IMR-90 (cell line): ENCODE measurements around the gene FAM151A. TPM values are rescaled to one million over a fixed set of nuclear protein-coding genes. Genes with fewer than 3 reads are reported as not detected.

Source experiments
- ATAC-seq: fragments of 200-7000 bp; cut with Tn5 transposase; 2 replicates; pipeline ENCODE4 v1.9.1; 2020; ENCODE audit warnings: low read depth, mild to moderate bottlenecking, moderate library complexity
- BruUV-seq: library from RNA; stranded (reverse); fragments of 400-500 nt; replicated peaks from 2 replicates; lab custom pipeline; 2021; lab: Mats Ljungman, UMichigan
- CTCF ChIA-PET: fragments of 300-600 bp; formaldehyde crosslinking; extraction: SDS; loops from one replicate; lab custom pipeline; 2021; ENCODE audit warnings: antibody characterized with exemption; lab: Yijun Ruan, JAX
- POLR2A ChIA-PET: fragments of 300-600 bp; sonication (Branson Sonifier 250); formaldehyde crosslinking; loops from one replicate; lab custom pipeline; 2022; ENCODE audit warnings: antibody characterized with exemption; ENCODE audit not compliant: unreplicated experiment; lab: Charles Lee
- DNase-seq: peaks from one replicate; pipeline ENCODE4 v3.0.0; 2013
- H2AFZ ChIP-seq: replicated peaks from 2 replicates; pipeline ENCODE3; 2013; ENCODE audit warnings: low read length, mild to moderate bottlenecking; ENCODE audit not compliant: poor library complexity
- H2AK5ac ChIP-seq: 2 replicates; pipeline ENCODE4 v1.6.1; 2013; ENCODE audit warnings: low read depth, low read length, inconsistent platforms
- H2AK9ac ChIP-seq: replicated peaks from 2 replicates; pipeline ENCODE3; 2013; ENCODE audit warnings: mild to moderate bottlenecking, low read depth, low read length, moderate library complexity; ENCODE audit not compliant: poor library complexity
- H2BK120ac ChIP-seq: 2 replicates; pipeline ENCODE4 v1.6.1; 2013; ENCODE audit warnings: low read depth, low read length, inconsistent platforms
- H2BK15ac ChIP-seq: 3 replicates; pipeline ENCODE4 v1.6.1; 2013; ENCODE audit warnings: low read depth, low read length, inconsistent platforms
- H2BK20ac ChIP-seq: 2 replicates; pipeline ENCODE4 v1.6.1; 2013; ENCODE audit warnings: low read depth, mild to moderate bottlenecking, inconsistent platforms, low read length, moderate library complexity
- H2BK5ac ChIP-seq: 2 replicates; pipeline ENCODE4 v1.6.1; 2013; ENCODE audit warnings: mild to moderate bottlenecking, low read depth, low read length, inconsistent platforms; ENCODE audit not compliant: poor library complexity, severe bottlenecking
- H3K14ac ChIP-seq: replicated peaks from 2 replicates; pipeline ENCODE4 v1.6.1; 2013; ENCODE audit warnings: low read depth, low read length, inconsistent platforms
- H3K18ac ChIP-seq: 2 replicates; pipeline ENCODE4 v1.6.1; 2013; ENCODE audit warnings: low read depth, low read length, control low read depth
- H3K23ac ChIP-seq: 2 replicates; pipeline ENCODE4 v1.6.1; 2013; ENCODE audit warnings: low read depth, low read length, inconsistent platforms
- H3K27ac ChIP-seq: 2 replicates; pipeline ENCODE4 v1.5.1; 2013; ENCODE audit warnings: mild to moderate bottlenecking, control low read depth, low read length; ENCODE audit not compliant: insufficient read depth
- H3K27me3 ChIP-seq: 2 replicates; pipeline ENCODE4 v1.6.1; 2013; ENCODE audit warnings: low read length; ENCODE audit not compliant: control insufficient read depth, insufficient read depth
- H3K36me3 ChIP-seq: 2 replicates; pipeline ENCODE4 v1.6.1; 2013; ENCODE audit warnings: low read length, mixed read lengths; ENCODE audit not compliant: control insufficient read depth, insufficient read depth
- H3K4ac ChIP-seq: 2 replicates; pipeline ENCODE4 v1.6.1; 2013; ENCODE audit warnings: low read depth, low read length, inconsistent platforms
- H3K4me1 ChIP-seq: 2 replicates; pipeline ENCODE4 v1.6.1; 2013; ENCODE audit warnings: low read length, mixed read lengths; ENCODE audit not compliant: control insufficient read depth, insufficient read depth
- H3K4me2 ChIP-seq: 2 replicates; pipeline ENCODE4 v1.6.1; 2013; ENCODE audit warnings: low read depth, mild to moderate bottlenecking, control low read depth, low read length, moderate library complexity
- H3K4me3 ChIP-seq: 2 replicates; pipeline ENCODE4 v1.5.1; 2013; ENCODE audit warnings: low read depth, mild to moderate bottlenecking, control low read depth, low read length, moderate library complexity; ENCODE audit not compliant: insufficient read depth
- H3K56ac ChIP-seq: 2 replicates; pipeline ENCODE4 v1.6.1; 2013; ENCODE audit warnings: low read length, inconsistent platforms; ENCODE audit not compliant: insufficient read depth; ENCODE audit errors: extremely low read depth
- H3K79me1 ChIP-seq, 2 experiments: 2 replicates each; pipeline ENCODE4 v1.6.1; 2013; ENCODE audit warnings: low read length in 2 of 2, inconsistent platforms in 1 of 2, low read depth in 1 of 2
- H3K9ac ChIP-seq: 2 replicates; pipeline ENCODE4 v1.6.1; 2013; ENCODE audit warnings: low read depth, low read length, control low read depth
- H3K9me1 ChIP-seq: 2 replicates; pipeline ENCODE4 v1.6.1; 2013; ENCODE audit warnings: low read length, inconsistent platforms; ENCODE audit not compliant: insufficient read depth
- H3K9me3 ChIP-seq: 2 replicates; pipeline ENCODE4 v1.6.1; 2013; ENCODE audit warnings: low read length; ENCODE audit not compliant: control insufficient read depth, insufficient read depth
- H4K20me1 ChIP-seq: 2 replicates; pipeline ENCODE4 v1.6.1; 2013; ENCODE audit warnings: low read length, inconsistent platforms; ENCODE audit not compliant: insufficient read depth
- H4K5ac ChIP-seq: 2 replicates; pipeline ENCODE4 v1.6.1; 2013; ENCODE audit warnings: mild to moderate bottlenecking, low read depth, low read length, control low read depth
- H4K8ac ChIP-seq, 2 experiments: 2 replicates each; pipeline ENCODE4 v1.6.1; 2013; ENCODE audit warnings: low read depth in 2 of 2, low read length in 2 of 2, control low read depth in 1 of 2, inconsistent platforms in 1 of 2
- H4K91ac ChIP-seq: 2 replicates; pipeline ENCODE4 v1.6.1; 2013; ENCODE audit warnings: low read depth, low read length, inconsistent platforms; ENCODE audit not compliant: insufficient read depth
- BHLHE40 ChIP-seq: fragments of 150-350 bp; IDR thresholded peaks from 2 replicates; pipeline ENCODE4 v1.6.1; 2016; ENCODE audit warnings: mild to moderate bottlenecking, low read depth, low read length
- CEBPB ChIP-seq: IDR thresholded peaks from 2 replicates; pipeline ENCODE4 v1.6.1; 2012; ENCODE audit warnings: low read depth, low read length, improper control_type of control experiment
- CHD1 ChIP-seq: IDR thresholded peaks from 2 replicates; pipeline ENCODE4 v1.6.1; 2012; ENCODE audit warnings: low read depth, low read length, improper control_type of control experiment
- CTCF ChIP-seq: conservative IDR thresholded peaks from 2 replicates; pipeline ENCODE4 v1.5.1; 2012; ENCODE audit warnings: mild to moderate bottlenecking, low read depth, low read length, improper control_type of control experiment
- FOS ChIP-seq: fragments of 150-350 bp; IDR thresholded peaks from 2 replicates; pipeline ENCODE4 v1.6.1; 2016; ENCODE audit warnings: low read depth, low read length
- MAFK ChIP-seq: IDR thresholded peaks from 2 replicates; pipeline ENCODE4 v1.6.1; 2012; ENCODE audit warnings: low read depth, low read length, improper control_type of control experiment
- NFE2L2 ChIP-seq: fragments of 150-350 bp; IDR thresholded peaks from 2 replicates; pipeline ENCODE4 v1.6.1; 2016; ENCODE audit warnings: low read depth, mild to moderate bottlenecking, low read length
- RCOR1 ChIP-seq: IDR thresholded peaks from 2 replicates; pipeline ENCODE4 v1.6.1; 2012; ENCODE audit warnings: mild to moderate bottlenecking, low read length, improper control_type of control experiment; ENCODE audit not compliant: insufficient replicate concordance
- RFX5 ChIP-seq: IDR thresholded peaks from 2 replicates; pipeline ENCODE4 v1.8.0; 2012; ENCODE audit warnings: low read depth, mild to moderate bottlenecking, low read length, moderate library complexity
- SMC3 ChIP-seq: fragments of 150-350 bp; IDR thresholded peaks from 2 replicates; pipeline ENCODE4 v1.6.1; 2016; ENCODE audit warnings: low read depth, mild to moderate bottlenecking, antibody characterized with exemption, low read length, moderate library complexity
- WGBS, 2 experiments: methylation state at CpG; one replicate each; pipeline versions ENCODE4 v1.1.5 to v1.1.7; 2013; ENCODE audit warnings: missing lambda C conversion rate in 2 of 2; ENCODE audit not compliant: insufficient read length in 1 of 2; ENCODE audit errors: extremely low coverage in 2 of 2; 5-methylcytosine and 5-hydroxymethylcytosine counted together
- dilution Hi-C: fragments of 300-500 bp; cut with HindIII; formaldehyde crosslinking; loops from one replicate; pipeline ENCODE4 v1.14.3; 2018; ENCODE audit warnings: low sequenced_read_pairs; ENCODE audit not compliant: unreplicated experiment
- in situ Hi-C: fragments of 300-500 bp; cut with MboI; formaldehyde crosslinking; loops from 3 replicates; pipeline ENCODE4 v1.14.3; 2019; ENCODE audit warnings: low sequenced_read_pairs, inconsistent platforms, mixed read lengths
- intact Hi-C: fragments of 100-400 bp; cut with micrococcal nuclease; formaldehyde crosslinking; loops from 2 replicates; pipeline ENCODE4 v1.10.0; 2022
- polyA plus RNA-seq, 3 experiments: library from polyadenylated mRNA; depleted of rRNA; stranded (reverse); fragments of >200 nt; gene quantifications; 2 replicates each; pipeline ENCODE4 v1.2.3, GENCODE V29; 2012; ENCODE audit warnings: low replicate concordance in 1 of 3
- total RNA-seq: library from RNA; depleted of rRNA; stranded (reverse); fragments of >200 nt; gene quantifications from 2 replicates; pipeline ENCODE4 v1.2.3, GENCODE V29; 2012
- TF ChIP-seq, protein P1 (sequence below): fragments of 150-350 bp; IDR thresholded peaks from 2 replicates; pipeline ENCODE4 v1.6.1; 2017; ENCODE audit warnings: mild to moderate bottlenecking, antibody characterized with exemption, low read length, low read depth
- TF ChIP-seq, protein P2 (sequence below): fragments of 150-350 bp; IDR thresholded peaks from 2 replicates; pipeline ENCODE4 v1.6.1; 2016; ENCODE audit warnings: low read depth, mild to moderate bottlenecking, low read length, moderate library complexity, borderline replicate concordance

The FAM151A gene
- total and polyA plus RNA-seq, 2 of the 4 experiments (the other 2 are of a cell fraction) = not detected

DNA sequence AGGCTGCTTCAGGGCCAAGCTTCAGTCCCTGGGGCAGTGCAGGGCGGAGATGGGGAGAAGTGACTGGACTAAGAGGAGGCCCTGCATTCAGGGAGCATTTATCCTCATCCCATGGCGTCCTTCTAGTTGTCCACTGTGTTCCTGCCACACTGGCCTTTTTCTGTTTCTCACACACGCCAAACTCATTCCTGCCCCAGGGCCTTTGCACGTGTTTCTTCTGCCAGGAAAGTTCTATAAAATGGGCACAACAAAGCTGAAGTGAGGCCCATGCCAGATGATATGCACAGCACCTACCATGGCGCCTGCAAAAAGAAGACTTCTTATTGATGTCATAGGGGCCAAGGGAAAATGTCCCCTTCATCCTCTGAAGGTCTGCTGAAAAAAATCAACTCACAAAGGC lies 42.5 kb upstream of the FAM151A start:
- ChIA-PET CTCF (no interaction called here), POLR2A (no interaction called here)
- in situ Hi-C loops = no loop called here
- Histone ChIP-seq H3K27ac (no peak overlapping the region), H2AFZ (no peak overlapping the region), H2BK120ac (no peak overlapping the region), H4K20me1 (no peaks in the 10 kb centered on the region), H3K4me3 (no peak overlapping the region), H3K9ac (no peak overlapping the region), H3K9me1 (no peaks in the 10 kb centered on the region), H3K56ac (no peak overlapping the region), H2BK5ac (no peak overlapping the region), H4K5ac (no peak overlapping the region), H4K8ac (no peak overlapping the region), H2BK15ac (no peak overlapping the region), H4K91ac (no peak overlapping the region), H3K14ac (no peak overlapping the region), H3K4ac (no peak overlapping the region), H2BK20ac (no peak overlapping the region), H2AK9ac (no peak overlapping the region), H2AK5ac (no peak overlapping the region), H3K27me3 (peaks cover 20% of the 10 kb centered on the region), H3K36me3 (no peaks in the 10 kb centered on the region), H3K9me3 (peaks cover 4% of the 10 kb centered on the region; the same call in 1 of the 2 replicates), H3K79me1 (no peaks in the 10 kb centered on the region), H3K23ac (no peak overlapping the region), H3K4me1 (no peaks in the 10 kb centered on the region), H3K4me2 (no peak overlapping the region), H3K18ac (no peak overlapping the region)
- intact Hi-C loops = no loop called here
- 60% methylated on average over 1 of the region's 5 CpGs; no CpG with 5 or more reads in 1 of the 2 experiments for WGBS, 2 experiments
- dilution Hi-C loops = no loop called here
- BruUV-seq = no TSS peak
- no peak for TF ChIP-seq NFE2L2
- TF ChIP-seq CEBPB = no peak
- no peak for TF ChIP-seq FOS
- TF ChIP-seq, protein P1, sequence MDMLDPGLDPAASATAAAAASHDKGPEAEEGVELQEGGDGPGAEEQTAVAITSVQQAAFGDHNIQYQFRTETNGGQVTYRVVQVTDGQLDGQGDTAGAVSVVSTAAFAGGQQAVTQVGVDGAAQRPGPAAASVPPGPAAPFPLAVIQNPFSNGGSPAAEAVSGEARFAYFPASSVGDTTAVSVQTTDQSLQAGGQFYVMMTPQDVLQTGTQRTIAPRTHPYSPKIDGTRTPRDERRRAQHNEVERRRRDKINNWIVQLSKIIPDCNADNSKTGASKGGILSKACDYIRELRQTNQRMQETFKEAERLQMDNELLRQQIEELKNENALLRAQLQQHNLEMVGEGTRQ = no peak
- TF ChIP-seq CHD1 = no peak
- TF ChIP-seq, protein P2, sequence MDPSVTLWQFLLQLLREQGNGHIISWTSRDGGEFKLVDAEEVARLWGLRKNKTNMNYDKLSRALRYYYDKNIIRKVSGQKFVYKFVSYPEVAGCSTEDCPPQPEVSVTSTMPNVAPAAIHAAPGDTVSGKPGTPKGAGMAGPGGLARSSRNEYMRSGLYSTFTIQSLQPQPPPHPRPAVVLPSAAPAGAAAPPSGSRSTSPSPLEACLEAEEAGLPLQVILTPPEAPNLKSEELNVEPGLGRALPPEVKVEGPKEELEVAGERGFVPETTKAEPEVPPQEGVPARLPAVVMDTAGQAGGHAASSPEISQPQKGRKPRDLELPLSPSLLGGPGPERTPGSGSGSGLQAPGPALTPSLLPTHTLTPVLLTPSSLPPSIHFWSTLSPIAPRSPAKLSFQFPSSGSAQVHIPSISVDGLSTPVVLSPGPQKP = no peak
- TF ChIP-seq BHLHE40 = no peak
- TF ChIP-seq RFX5 = no peak
- no peak for TF ChIP-seq MAFK
- TF ChIP-seq RCOR1 = no peak
- TF ChIP-seq SMC3 = no peak
- TF ChIP-seq CTCF = no peak
- ATAC-seq = no peak
- DNase-seq = no peak
